ENCODE data around the gene PSMA7.

The PSMA7 gene

DNA sequence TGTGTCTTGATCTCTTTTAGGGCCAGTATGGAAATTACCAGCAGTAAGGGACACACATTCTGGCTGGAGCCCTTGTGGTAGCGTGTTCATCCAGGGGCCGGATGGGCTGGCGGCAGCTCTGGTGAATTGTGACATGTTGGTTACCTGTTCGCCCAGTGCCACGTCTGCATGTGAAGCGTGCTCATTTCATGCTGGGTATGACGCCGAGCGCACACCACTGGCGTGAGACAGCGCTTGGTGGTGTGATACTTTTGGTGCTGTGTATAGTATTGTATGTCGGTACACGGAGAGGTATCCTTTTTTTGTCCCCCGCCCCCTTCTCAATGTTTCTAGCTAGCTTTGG is 35.9 kb upstream of the PSMA7 start:
- Histone ChIP-seq H3K27me3 (ENCODE audit: insufficient read depth, low read length, poor library complexity) (no peaks in the 10 kb centered on the region), H3K79me2 (ENCODE audit: insufficient read depth, low read length) (peaks cover 18% of the 10 kb centered on the region), H3K9ac (ENCODE audit: low read depth, low read length) (no peak overlapping the region), H2AFZ (ENCODE audit: low read depth, low read length) (no peak overlapping the region), H3K4me3 (ENCODE audit: low read depth in 1 of 2, low read length in 2 of 2) (no peak overlapping the region), H3K9me3 (ENCODE audit: insufficient read depth, low read length, severe bottlenecking) (no peaks in the 10 kb centered on the region), H4K20me1 (ENCODE audit: insufficient read depth, low read length) (no peaks in the 10 kb centered on the region), H3K4me2 (ENCODE audit: insufficient read depth, low read length) (no peak overlapping the region), H3K27ac (ENCODE audit: low read length) (no peak overlapping the region), H3K36me3 (ENCODE audit: insufficient read depth, low read length) (peaks cover 33% of the 10 kb centered on the region), H3K4me1 (ENCODE audit: insufficient read depth, low read length) (peaks cover 18% of the 10 kb centered on the region)
- ATAC-seq (ENCODE audit: insufficient read depth, low read depth): no peak
- no peak for DNase-seq
- TF ChIP-seq, protein P1, sequence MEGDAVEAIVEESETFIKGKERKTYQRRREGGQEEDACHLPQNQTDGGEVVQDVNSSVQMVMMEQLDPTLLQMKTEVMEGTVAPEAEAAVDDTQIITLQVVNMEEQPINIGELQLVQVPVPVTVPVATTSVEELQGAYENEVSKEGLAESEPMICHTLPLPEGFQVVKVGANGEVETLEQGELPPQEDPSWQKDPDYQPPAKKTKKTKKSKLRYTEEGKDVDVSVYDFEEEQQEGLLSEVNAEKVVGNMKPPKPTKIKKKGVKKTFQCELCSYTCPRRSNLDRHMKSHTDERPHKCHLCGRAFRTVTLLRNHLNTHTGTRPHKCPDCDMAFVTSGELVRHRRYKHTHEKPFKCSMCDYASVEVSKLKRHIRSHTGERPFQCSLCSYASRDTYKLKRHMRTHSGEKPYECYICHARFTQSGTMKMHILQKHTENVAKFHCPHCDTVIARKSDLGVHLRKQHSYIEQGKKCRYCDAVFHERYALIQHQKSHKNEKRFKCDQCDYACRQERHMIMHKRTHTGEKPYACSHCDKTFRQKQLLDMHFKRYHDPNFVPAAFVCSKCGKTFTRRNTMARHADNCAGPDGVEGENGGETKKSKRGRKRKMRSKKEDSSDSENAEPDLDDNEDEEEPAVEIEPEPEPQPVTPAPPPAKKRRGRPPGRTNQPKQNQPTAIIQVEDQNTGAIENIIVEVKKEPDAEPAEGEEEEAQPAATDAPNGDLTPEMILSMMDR (IDR thresholded peaks at IDR 0.05; ENCODE audit: borderline replicate concordance, extremely low read depth, low read length, poor library complexity, severe bottlenecking): no peak
- no peak for TF ChIP-seq EZH2 (IDR thresholded peaks at IDR 0.05; ENCODE audit: borderline replicate concordance, low read depth, low read length, severe bottlenecking)

GRCh38 chr20:62178316-62179161 is 35.3 kb upstream of the PSMA7 start:
- DNase-seq (no peak), ATAC-seq (ENCODE audit: insufficient read depth, low read depth) (no peak)
- H3K4me2 ChIP-seq (ENCODE audit: insufficient read depth, low read length): no peak overlapping the region
- H3K79me2 ChIP-seq (ENCODE audit: insufficient read depth, low read length): peaks cover 13% of the 10 kb centered on the region
- no peaks in the 10 kb centered on the region for H3K9me3 ChIP-seq (ENCODE audit: insufficient read depth, low read length, severe bottlenecking)
- TF ChIP-seq, protein P1 (IDR thresholded peaks at IDR 0.05; ENCODE audit: borderline replicate concordance, extremely low read depth, low read length, poor library complexity, severe bottlenecking): no peak
- no peak for TF ChIP-seq EZH2 (IDR thresholded peaks at IDR 0.05; ENCODE audit: borderline replicate concordance, low read depth, low read length, severe bottlenecking)
- H4K20me1 ChIP-seq (ENCODE audit: insufficient read depth, low read length): no peaks in the 10 kb centered on the region
- no peak overlapping the region for H2AFZ ChIP-seq (ENCODE audit: low read depth, low read length)
- peaks cover 36% of the 10 kb centered on the region for H3K36me3 ChIP-seq (ENCODE audit: insufficient read depth, low read length)
- H3K27me3 ChIP-seq (ENCODE audit: insufficient read depth, low read length, poor library complexity): no peaks in the 10 kb centered on the region
- no peak overlapping the region for H3K4me3 ChIP-seq (ENCODE audit: low read depth in 1 of 2, low read length in 2 of 2)
- H3K4me1 ChIP-seq (ENCODE audit: insufficient read depth, low read length): peaks cover 12% of the 10 kb centered on the region
- no peak overlapping the region for H3K27ac ChIP-seq (ENCODE audit: low read length)
- no peak overlapping the region for H3K9ac ChIP-seq (ENCODE audit: low read depth, low read length)

DNA sequence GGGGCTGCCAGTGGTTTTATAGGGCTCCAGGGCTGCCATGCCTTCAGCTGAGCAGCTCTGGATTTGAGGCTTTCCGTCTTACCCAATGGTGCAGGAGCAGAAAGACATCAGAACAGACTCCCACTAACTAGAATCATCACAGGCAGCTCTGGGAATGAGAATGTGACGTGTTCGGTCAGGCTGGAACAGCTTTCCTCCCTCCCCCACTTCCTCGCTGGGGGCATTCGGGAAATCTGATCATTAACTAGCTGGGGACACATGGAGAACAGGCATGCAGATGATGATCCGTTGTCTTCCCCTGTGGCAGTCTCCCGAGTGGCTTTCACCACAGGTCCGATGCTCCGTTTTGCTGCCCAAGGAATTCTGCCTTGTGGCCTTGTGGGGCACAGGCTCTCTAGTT is 34.1 kb upstream of the PSMA7 start:
- peaks cover 3% of the 10 kb centered on the region for H3K79me2 ChIP-seq (ENCODE audit: insufficient read depth, low read length)
- no peak overlapping the region for H3K9ac ChIP-seq (ENCODE audit: low read depth, low read length)
- no peak overlapping the region for H3K4me3 ChIP-seq (ENCODE audit: low read depth in 1 of 2, low read length in 2 of 2)
- H2AFZ ChIP-seq (ENCODE audit: low read depth, low read length): no peak overlapping the region
- H3K4me2 ChIP-seq (ENCODE audit: insufficient read depth, low read length): no peak overlapping the region
- H3K36me3 ChIP-seq (ENCODE audit: insufficient read depth, low read length): peaks cover 46% of the 10 kb centered on the region
- DNase-seq: no peak
- no peak overlapping the region for H3K27ac ChIP-seq (ENCODE audit: low read length)
- H3K27me3 ChIP-seq (ENCODE audit: insufficient read depth, low read length, poor library complexity): no peaks in the 10 kb centered on the region
- no peak for ATAC-seq (ENCODE audit: insufficient read depth, low read depth)
- no peaks in the 10 kb centered on the region for H3K9me3 ChIP-seq (ENCODE audit: insufficient read depth, low read length, severe bottlenecking)
- peaks cover 9% of the 10 kb centered on the region for H3K4me1 ChIP-seq (ENCODE audit: insufficient read depth, low read length)
- H4K20me1 ChIP-seq (ENCODE audit: insufficient read depth, low read length): no peaks in the 10 kb centered on the region
- TF ChIP-seq, protein P1 (IDR thresholded peaks at IDR 0.05; ENCODE audit: borderline replicate concordance, extremely low read depth, low read length, poor library complexity, severe bottlenecking): no peak
- TF ChIP-seq EZH2 (IDR thresholded peaks at IDR 0.05; ENCODE audit: borderline replicate concordance, low read depth, low read length, severe bottlenecking): no peak

Data from DND-41 (cell line).